ENCODE measurements around the gene PDXK. TPM values are rescaled to one million over a fixed set of nuclear protein-coding genes. Genes with fewer than 3 reads are reported as not detected.

PDXK gene
- total and polyA plus RNA-seq, 2 of the 13 experiments (the other 11 are each of a cell fraction or from before 2014, with no cell fraction given): 114 to 184 TPM

- peak; percentile 42 to 63; a peak in 2 of 4 replicates for TF ChIP-seq HMGXB4 (CRISPR knock-in tag; IDR thresholded peaks at IDR 0.05; ENCODE audit: borderline replicate concordance in 1 of 2, low read depth in 1 of 2)
- TF ChIP-seq ATF7 (IDR thresholded peaks at IDR 0.05): no peak
- TF ChIP-seq ATF7 (CRISPR knock-in tag; IDR thresholded peaks at IDR 0.05): no peak
- 0 out of 2 replicates have a peak, but pooled peaks have one; percentile 76 for TF ChIP-seq ZC3H13 (CRISPR knock-in tag; IDR thresholded peaks at IDR 0.05)
- no peak for TF ChIP-seq KDM5A (IDR thresholded peaks at IDR 0.05; ENCODE audit: borderline replicate concordance, low read length)
- TF ChIP-seq NBN (conservative IDR thresholded peaks at IDR 0.05): no peak
- no peak for TF ChIP-seq ZBTB39 (CRISPR knock-in tag; IDR thresholded peaks at IDR 0.05)
- no peak for TF ChIP-seq ZNF792 (CRISPR knock-in tag; IDR thresholded peaks at IDR 0.05)
- peak; percentile 64; the same call in 1 of the 2 replicates for TF ChIP-seq MEIS2 (CRISPR knock-in tag; IDR thresholded peaks at IDR 0.05)
- TF ChIP-seq ZNF562 (CRISPR knock-in tag; IDR thresholded peaks at IDR 0.05; ENCODE audit: borderline replicate concordance): no peak
- TF ChIP-seq HMGA1 (CRISPR knock-in tag; conservative IDR thresholded peaks at IDR 0.05): no peak
- no peak for TF ChIP-seq NFIC (IDR thresholded peaks at IDR 0.05; ENCODE audit: low read length)
- TF ChIP-seq SPEN (CRISPR knock-in tag; IDR thresholded peaks at IDR 0.05; ENCODE audit: low read depth): no peak
- TF ChIP-seq ZBTB37 (CRISPR knock-in tag; IDR thresholded peaks at IDR 0.05): no peak
- TF ChIP-seq ZNF143 (CRISPR knock-in tag; IDR thresholded peaks at IDR 0.05): no peak
- TF ChIP-seq TGIF2 (CRISPR knock-in tag; IDR thresholded peaks at IDR 0.05): no peak
- no peak for TF ChIP-seq KAT7 (CRISPR knock-in tag; IDR thresholded peaks at IDR 0.05; ENCODE audit: borderline replicate concordance)
- TF ChIP-seq HDAC1 (CRISPR knock-in tag; IDR thresholded peaks at IDR 0.05): peak; percentile 37; the same call in 1 of the 2 replicates
- no peak for TF ChIP-seq ATAD3A (CRISPR knock-in tag; IDR thresholded peaks at IDR 0.05)
- TF ChIP-seq AGO2 (optimal IDR thresholded peaks at IDR 0.05; ENCODE audit: low read depth, low read length): no peak
- TF ChIP-seq MBNL3 (CRISPR knock-in tag; conservative IDR thresholded peaks at IDR 0.05): no peak
- TF ChIP-seq TBP (CRISPR knock-in tag; IDR thresholded peaks at IDR 0.05): no peak
- no peak for TF ChIP-seq ZBTB2 (CRISPR knock-in tag; IDR thresholded peaks at IDR 0.05; ENCODE audit: low read depth)
These were observed 91.8 kb downstream of the PDXK start (continued) for GRCh38 chr21:43810505-43811261.

All from HepG2 (cell line).